22Rv1 (cell line): ENCODE measurements around the gene CLIC5.

Experiments
- H3K27ac ChIP-seq: fragments of 450-650 bp; 2 replicates; pipeline ENCODE4 v1.5.1; 2017
- ZFX ChIP-seq: fragments of 450-650 bp; IDR thresholded peaks from 2 replicates; pipeline ENCODE4 v1.6.1; 2017; ENCODE audit warnings: antibody characterized with exemption, borderline replicate concordance
- TF ChIP-seq, protein P1 (sequence below): fragments of 450-650 bp; IDR thresholded peaks from 2 replicates; pipeline ENCODE4 v1.5.1; 2017; ENCODE audit warnings: mild to moderate bottlenecking

CLIC5 gene

DNA sequence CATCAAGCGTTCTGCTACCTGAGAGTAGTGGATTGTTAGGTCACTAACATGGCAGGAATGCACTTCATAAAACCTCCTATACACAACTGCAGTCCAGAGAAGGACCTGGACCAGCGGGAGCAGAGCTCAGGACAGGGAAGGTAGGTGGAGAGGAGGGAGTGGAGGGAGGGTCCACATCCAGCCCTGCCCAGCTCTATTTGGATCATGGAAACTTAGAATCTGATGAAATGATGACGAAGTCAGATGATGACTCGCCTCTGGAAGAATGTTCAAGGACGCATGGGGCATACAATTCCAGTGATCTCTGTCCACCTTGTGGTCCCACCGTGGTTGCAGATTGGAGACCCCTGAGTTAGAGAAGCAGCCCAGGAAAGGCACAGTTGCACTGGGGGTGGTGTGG lies 68.8 kb downstream of the CLIC5 start:
- TF ChIP-seq, protein P1, sequence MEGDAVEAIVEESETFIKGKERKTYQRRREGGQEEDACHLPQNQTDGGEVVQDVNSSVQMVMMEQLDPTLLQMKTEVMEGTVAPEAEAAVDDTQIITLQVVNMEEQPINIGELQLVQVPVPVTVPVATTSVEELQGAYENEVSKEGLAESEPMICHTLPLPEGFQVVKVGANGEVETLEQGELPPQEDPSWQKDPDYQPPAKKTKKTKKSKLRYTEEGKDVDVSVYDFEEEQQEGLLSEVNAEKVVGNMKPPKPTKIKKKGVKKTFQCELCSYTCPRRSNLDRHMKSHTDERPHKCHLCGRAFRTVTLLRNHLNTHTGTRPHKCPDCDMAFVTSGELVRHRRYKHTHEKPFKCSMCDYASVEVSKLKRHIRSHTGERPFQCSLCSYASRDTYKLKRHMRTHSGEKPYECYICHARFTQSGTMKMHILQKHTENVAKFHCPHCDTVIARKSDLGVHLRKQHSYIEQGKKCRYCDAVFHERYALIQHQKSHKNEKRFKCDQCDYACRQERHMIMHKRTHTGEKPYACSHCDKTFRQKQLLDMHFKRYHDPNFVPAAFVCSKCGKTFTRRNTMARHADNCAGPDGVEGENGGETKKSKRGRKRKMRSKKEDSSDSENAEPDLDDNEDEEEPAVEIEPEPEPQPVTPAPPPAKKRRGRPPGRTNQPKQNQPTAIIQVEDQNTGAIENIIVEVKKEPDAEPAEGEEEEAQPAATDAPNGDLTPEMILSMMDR: no peak
- TF ChIP-seq ZFX: no peak

DNA sequence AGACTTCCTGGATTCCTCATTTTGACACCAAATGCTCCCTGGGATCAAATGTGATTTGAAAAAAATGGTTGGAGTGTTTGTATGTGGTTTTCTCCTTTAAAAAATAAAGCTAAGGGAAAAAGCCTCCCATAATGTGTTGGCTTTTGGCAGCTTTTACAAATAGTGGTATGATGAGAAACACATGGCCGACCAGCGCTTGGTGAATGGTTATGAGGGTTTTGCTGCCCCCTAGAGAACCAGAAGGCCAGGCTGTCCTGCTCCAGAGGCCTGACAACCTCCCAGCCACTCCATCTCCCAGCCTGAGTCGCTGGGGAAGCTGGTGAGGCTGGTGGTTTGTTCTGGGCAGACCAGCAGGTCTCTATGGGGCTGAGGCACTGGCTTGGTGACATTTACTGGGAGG lies 69.3 kb downstream of the CLIC5 start:
- TF ChIP-seq, protein P1: peak; percentile 45; the same call in 1 of the 2 replicates
- no peak for TF ChIP-seq ZFX

More for the DNA sequence above, 68.8 kb downstream of the CLIC5 start:
- no peak overlapping the region for H3K27ac ChIP-seq

GRCh38 chr6:45942953-45943352 lies 72.7 kb downstream of the CLIC5 start:
- H3K27ac ChIP-seq: no peak overlapping the region
- TF ChIP-seq, protein P1: no peak
- TF ChIP-seq ZFX: no peak

More for the DNA sequence above, 69.3 kb downstream of the CLIC5 start:
- no peak overlapping the region for H3K27ac ChIP-seq

DNA sequence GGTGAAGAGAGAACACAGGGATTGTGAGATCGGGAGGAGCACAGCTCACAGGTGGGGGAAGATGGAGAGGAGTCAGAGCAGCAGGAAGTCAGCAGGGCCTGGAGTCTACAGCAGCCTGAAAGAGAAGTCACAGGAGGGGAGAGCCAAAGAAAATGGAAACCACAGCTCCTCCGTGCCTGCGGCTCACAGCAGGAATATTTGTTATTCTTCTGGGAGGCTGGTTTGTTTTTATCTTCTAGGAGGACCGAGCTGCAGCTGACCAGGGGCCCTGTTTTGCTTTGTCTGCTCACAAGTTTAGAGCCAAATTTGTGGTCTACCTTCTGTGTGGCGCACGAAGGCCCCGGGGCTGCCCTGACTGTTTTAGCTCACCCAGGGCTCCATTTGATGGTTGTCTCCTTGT lies 81.8 kb downstream of the CLIC5 start:
- TF ChIP-seq, protein P1: no peak
- no peak for TF ChIP-seq ZFX
- H3K27ac ChIP-seq: no peak overlapping the region

DNA sequence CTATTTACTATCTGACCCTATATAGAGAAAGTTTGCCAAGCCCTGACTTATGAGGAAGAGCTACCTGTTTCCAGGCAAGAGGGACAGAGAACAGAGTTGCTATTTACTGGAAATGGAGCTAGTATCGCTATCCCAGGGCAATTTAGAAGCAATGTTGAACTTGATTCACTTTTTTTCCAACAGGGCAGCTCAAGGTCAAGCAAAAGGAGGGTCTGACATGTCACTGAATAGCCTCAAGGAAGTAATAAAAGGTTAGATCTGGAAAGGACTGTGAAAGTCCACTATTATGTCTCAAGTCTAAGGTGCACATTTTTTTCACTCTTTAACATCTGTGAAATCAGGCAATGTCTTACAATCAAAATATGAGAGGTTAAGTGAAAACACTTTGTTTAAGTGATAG lies 84.4 kb downstream of the CLIC5 start:
- no peak overlapping the region for H3K27ac ChIP-seq
- no peak for TF ChIP-seq ZFX

DNA sequence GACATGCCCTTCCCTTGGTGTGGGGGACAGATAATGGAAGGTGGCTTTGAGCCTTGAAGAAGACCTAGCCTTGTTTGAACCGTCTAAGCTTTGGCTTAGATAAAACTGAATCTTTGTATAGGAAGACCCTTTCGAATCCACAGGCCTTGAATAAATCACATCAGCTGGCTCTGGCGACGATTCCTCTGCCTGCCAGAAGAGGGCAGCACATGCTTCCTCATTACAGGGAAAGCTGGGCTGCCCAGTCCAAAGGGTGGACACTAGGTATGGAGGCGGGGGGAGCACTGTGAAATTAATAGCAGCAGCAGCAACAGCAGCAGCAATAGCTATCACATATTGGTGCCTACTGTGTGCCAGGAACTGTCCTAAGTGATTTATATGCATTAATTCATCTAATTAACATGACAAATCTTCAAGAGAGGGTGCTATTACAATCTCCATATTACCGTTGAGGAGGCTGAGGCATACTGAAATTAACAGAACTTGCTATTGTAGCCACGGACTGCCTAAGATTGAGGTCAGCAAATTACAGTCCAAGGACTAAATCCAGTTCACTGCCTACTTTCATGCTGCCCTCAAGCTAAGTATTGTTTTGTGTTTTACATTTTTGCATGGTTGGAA lies 85.1 kb downstream of the CLIC5 start:
- TF ChIP-seq, protein P1: peak; percentile 95
- TF ChIP-seq ZFX: no peak

DNA sequence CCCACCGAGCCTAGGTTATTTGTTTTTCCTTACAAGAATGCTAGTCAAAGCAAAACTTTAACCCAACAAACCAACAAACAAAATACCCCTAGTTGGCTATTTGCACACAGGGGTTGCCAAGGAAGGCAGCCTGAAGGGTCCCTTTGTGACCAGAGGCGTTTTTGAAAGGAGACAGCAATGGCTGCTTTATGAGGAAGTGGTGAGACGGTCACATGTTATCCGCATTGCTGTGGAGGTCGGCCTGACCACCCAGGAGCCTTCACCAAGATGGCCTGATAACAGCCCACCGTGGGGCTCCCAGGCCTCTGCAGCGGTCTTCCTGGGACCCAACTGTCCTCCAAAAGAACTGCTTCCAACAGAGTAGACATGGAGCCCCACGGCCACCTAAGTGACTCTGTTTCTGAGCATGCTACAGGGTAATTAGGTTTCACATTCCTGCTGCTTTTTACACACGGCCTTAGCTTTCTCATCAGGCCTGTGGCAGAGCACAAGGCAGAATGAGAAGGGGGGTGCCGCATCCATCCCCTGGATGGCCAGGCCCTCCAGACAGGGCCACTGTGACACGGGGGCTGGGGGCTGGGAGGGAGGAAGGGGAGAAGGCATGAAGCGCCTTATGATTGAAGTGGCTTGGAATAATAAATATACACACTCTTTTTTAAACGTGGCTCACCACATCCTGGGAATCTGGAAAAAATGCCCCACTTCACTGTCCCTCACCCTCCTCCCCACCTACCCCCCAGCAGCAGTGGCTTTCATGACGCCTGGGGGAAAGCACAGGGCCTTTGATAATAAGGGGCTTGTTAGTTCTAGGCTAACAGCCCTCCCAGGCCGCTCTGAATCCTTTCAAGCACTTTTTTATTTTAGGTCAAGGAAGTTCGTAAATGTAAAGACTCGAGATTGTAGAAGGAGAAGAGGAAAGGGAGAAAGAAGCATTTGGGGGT lies 86.0 kb downstream of the CLIC5 start:
- no peak for TF ChIP-seq ZFX
- TF ChIP-seq, protein P1: no peak
- no peak overlapping the region for H3K27ac ChIP-seq

More for the DNA sequence above, 85.1 kb downstream of the CLIC5 start:
- H3K27ac ChIP-seq: no peak overlapping the region
